ENCODE results near the gene RNU6-9. TPM values are rescaled to one million over a fixed set of nuclear protein-coding genes. Genes with fewer than 3 reads are reported as not detected.
"Not testable (repeated sequence)": the region's sequence is repeated elsewhere in the genome, so short reads cannot be mapped to it uniquely, and the experiment has no call there.

The RNU6-9 gene
- polyA plus RNA-seq, 3 donors from 2014 or later = not detected

- Mint-ChIP-seq H3K4me1 (peaks cover 8 to 25% of the 10 kb centered on the region in 2 donors), H3K4me3 (peak overlapping the region in 2 of 5 donors; percentile 33 to 76), H3K27ac (peak overlapping the region in 1 of 6 donors; percentile 45), H3K27me3 (ENCODE audit: low read depth in 3 of 3) (peaks cover 7 to 12% (median 8%) of the 10 kb centered on the region in 3 donors), H3K9me3 (no peaks in the 10 kb centered on the region), H3K36me3 (peaks cover 0 to 6% (median 0%) of the 10 kb centered on the region in 3 donors)
- no peak for DNase-seq
Measured at GRCh38 chr19:889662-890295, 3.5 kb upstream of the RNU6-9 start.

GRCh38 chr19:890831-891230 is 2.5 kb upstream of the RNU6-9 start:
- peaks cover 8 to 25% of the 10 kb centered on the region in 2 donors for H3K4me1 Mint-ChIP-seq
- H3K4me3 Mint-ChIP-seq = peak overlapping the region in 4 of 5 donors; percentile 59 to 76 (median 66)
- H3K27ac Mint-ChIP-seq = peak overlapping the region in 1 of 6 donors; percentile 68

GRCh38 chr19:891421-892200 is 1.7 kb upstream of the RNU6-9 start:
- Mint-ChIP-seq H3K27ac (peak overlapping the region in 3 of 6 donors; percentile 68 to 86 (median 85)), H3K27me3 (ENCODE audit: low read depth in 3 of 3) (peaks cover 8 to 12% (median 10%) of the 10 kb centered on the region in 3 donors), H3K4me3 (peak overlapping the region in 4 of 5 donors; percentile 59 to 88 (median 84)), H3K4me1 (peaks cover 8 to 25% of the 10 kb centered on the region in 2 donors)
- not testable (repeated sequence) for DNase-seq, H3K36me3 Mint-ChIP-seq, H3K9me3 Mint-ChIP-seq

More at GRCh38 chr19:890831-891230, 2.5 kb upstream of the RNU6-9 start:
- H3K27me3 Mint-ChIP-seq (ENCODE audit: low read depth in 3 of 3) = peaks cover 7 to 12% (median 8%) of the 10 kb centered on the region in 3 donors
- H3K36me3 Mint-ChIP-seq = peaks cover 0 to 6% (median 0%) of the 10 kb centered on the region in 3 donors
- DNase-seq = no peak
- no peaks in the 10 kb centered on the region for H3K9me3 Mint-ChIP-seq

DNA sequence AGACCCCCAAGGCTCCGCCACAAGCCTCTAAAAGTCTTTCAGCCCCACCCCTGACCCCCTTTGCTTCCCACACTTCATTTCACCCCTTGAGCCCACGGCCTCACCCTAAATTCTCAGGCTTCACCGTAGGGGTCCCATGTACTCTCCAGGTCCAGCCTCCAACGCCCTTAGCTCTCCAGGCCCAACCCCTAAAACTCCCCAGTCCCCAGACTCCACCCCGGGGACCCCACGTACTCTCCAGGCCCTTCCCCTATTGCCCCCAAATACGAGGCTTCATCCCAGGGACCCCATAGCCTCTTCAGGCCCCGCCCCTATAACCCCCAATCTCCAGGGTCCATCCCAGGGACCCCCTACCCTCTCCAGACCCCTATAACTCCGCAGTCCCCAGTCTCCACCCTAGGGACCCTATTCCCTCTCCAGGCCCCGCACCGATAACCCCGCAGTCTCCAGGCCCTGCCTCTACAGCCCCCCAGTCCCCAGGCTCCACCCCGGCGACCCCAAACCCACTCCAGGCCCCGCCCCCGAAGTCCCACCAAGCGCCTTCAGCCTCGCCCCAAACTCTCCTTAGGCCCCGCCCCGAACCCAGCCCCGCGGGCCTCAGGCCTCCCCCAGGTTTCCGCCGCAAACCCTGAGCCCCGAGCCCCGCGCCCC is 916 bp upstream of the RNU6-9 start:
- Mint-ChIP-seq H3K27me3 (ENCODE audit: low read depth in 3 of 3) (peaks cover 7 to 12% (median 11%) of the 10 kb centered on the region in 3 donors), H3K9me3 (no peaks in the 10 kb centered on the region), H3K27ac (peak overlapping the region in 5 of 6 donors; percentile 55 to 86 (median 84)), H3K4me3 (peak overlapping the region; percentile 76 to 88 (median 84)), H3K36me3 (peaks cover 0 to 3% (median 0%) of the 10 kb centered on the region in 3 donors), H3K4me1 (peaks cover 8 to 25% of the 10 kb centered on the region in 2 donors)
- no peak for DNase-seq

- H3K27ac Mint-ChIP-seq = peak overlapping the region in 1 of 6 donors; percentile 8
- no peaks in the 10 kb centered on the region for H3K9me3 Mint-ChIP-seq
- H3K4me3 Mint-ChIP-seq = no peak overlapping the region
- H3K4me1 Mint-ChIP-seq = peaks cover 8 to 13% of the 10 kb centered on the region in 2 donors
- H3K36me3 Mint-ChIP-seq = no peaks in the 10 kb centered on the region
- DNase-seq = no peak
- H3K27me3 Mint-ChIP-seq (ENCODE audit: low read depth in 3 of 3) = peaks cover 7 to 14% (median 11%) of the 10 kb centered on the region in 3 donors
Measured at GRCh38 chr19:896434-896833, 3.1 kb downstream of the RNU6-9 start.

DNA sequence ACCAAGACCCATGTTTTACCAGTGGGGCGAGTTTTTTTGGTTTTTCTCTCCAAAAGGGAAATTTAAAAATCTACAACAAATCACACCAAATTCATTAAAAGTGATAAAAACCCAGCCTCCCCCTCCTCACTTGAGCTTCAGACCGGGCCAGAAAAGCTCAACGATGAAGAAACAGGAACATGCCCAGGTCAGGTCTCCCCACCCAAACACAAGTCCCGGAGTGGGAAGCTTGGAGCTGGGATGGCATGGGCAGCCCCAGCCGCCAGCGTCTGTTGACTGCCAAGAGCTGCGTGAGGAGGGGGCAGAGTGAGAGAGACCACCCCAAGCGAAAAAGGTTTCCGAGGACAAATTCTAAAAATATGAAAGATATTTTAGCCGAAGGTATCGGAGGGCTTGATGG is 3.7 kb downstream of the RNU6-9 start:
- H3K4me1 Mint-ChIP-seq = peaks cover 8 to 13% of the 10 kb centered on the region in 2 donors

GRCh38 chr19:897442-898039 is 4.3 kb downstream of the RNU6-9 start:
- H3K9me3 Mint-ChIP-seq = no peaks in the 10 kb centered on the region
- no peak for DNase-seq
- H3K27me3 Mint-ChIP-seq (ENCODE audit: low read depth in 3 of 3) = peaks cover 7 to 14% (median 11%) of the 10 kb centered on the region in 3 donors
- peaks cover 8 to 9% of the 10 kb centered on the region in 2 donors for H3K4me1 Mint-ChIP-seq
- no peak overlapping the region for H3K4me3 Mint-ChIP-seq
- no peaks in the 10 kb centered on the region for H3K36me3 Mint-ChIP-seq
- H3K27ac Mint-ChIP-seq = no peak overlapping the region

More for the DNA sequence above, 3.7 kb downstream of the RNU6-9 start:
- Mint-ChIP-seq H3K4me3 (no peak overlapping the region), H3K9me3 (no peaks in the 10 kb centered on the region), H3K27ac (no peak overlapping the region), H3K27me3 (ENCODE audit: low read depth in 3 of 3) (peaks cover 7 to 14% (median 11%) of the 10 kb centered on the region in 3 donors), H3K36me3 (no peaks in the 10 kb centered on the region)
- no peak for DNase-seq

GRCh38 chr19:898663-899062 is 5.4 kb downstream of the RNU6-9 start:
- peaks cover under 1 to 3% of the 10 kb centered on the region in 2 donors for H3K4me1 Mint-ChIP-seq
- DNase-seq = no peak
- H3K36me3 Mint-ChIP-seq = no peaks in the 10 kb centered on the region
- no peak overlapping the region for H3K27ac Mint-ChIP-seq
- peaks cover 2 to 7% (median 3%) of the 10 kb centered on the region in 3 donors for H3K27me3 Mint-ChIP-seq (ENCODE audit: low read depth in 3 of 3)
- no peaks in the 10 kb centered on the region for H3K9me3 Mint-ChIP-seq
- no peak overlapping the region for H3K4me3 Mint-ChIP-seq

GRCh38 chr19:899336-900042 is 6.2 kb downstream of the RNU6-9 start:
- DNase-seq = no peak
- Mint-ChIP-seq H3K9me3 (no peaks in the 10 kb centered on the region), H3K4me1 (peaks cover 0 to 2% of the 10 kb centered on the region in 2 donors), H3K4me3 (no peak overlapping the region), H3K27ac (no peak overlapping the region), H3K36me3 (no peaks in the 10 kb centered on the region), H3K27me3 (ENCODE audit: low read depth in 3 of 3) (peaks cover 0 to 7% (median 0%) of the 10 kb centered on the region in 3 donors)

GRCh38 chr19:900043-900301 is 6.7 kb downstream of the RNU6-9 start:
- H3K4me1 Mint-ChIP-seq = peaks cover 0 to 2% of the 10 kb centered on the region in 2 donors
- no peak overlapping the region for H3K4me3 Mint-ChIP-seq
- H3K9me3 Mint-ChIP-seq = no peaks in the 10 kb centered on the region
- no peaks in the 10 kb centered on the region for H3K36me3 Mint-ChIP-seq
- peaks cover 0 to 7% (median 0%) of the 10 kb centered on the region in 3 donors for H3K27me3 Mint-ChIP-seq (ENCODE audit: low read depth in 3 of 3)
- H3K27ac Mint-ChIP-seq = no peak overlapping the region
- DNase-seq = no peak

DNA sequence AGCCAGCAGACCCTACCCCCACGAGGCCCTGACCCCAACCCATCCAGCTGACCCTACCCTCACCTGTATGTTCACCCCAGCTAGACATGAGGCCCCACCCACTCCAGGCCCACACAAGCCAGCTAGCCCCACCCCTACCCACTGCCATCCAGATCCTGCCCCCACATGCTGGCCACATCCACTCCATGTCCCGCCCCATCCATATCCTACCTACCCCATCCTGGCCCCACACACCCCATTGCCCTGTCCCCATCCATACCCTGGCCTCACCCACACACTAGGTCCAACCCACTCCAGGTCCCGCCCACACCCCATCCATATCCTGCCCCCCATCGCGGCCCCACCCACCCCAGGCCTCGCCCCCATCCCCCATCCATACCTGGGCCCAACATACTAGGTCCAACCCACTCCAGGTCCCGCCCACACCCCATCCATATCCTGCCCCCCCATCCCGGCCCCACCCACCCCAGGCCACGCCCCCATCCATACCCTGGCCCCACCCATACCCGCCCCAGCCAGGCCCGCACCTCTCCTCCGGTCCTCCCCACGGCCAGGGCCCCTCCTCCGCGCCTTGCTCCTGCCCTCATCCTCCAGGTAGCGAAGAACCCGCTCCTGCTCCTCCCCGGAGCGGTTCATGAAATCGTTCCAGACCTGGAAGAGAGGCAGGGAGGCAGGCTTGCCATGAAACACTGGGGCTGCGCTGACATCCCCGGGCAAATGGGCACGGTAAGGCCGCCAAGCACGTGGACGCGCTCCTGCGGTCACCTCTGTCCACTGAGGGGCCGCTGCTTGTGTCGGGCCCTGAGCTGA is 7.2 kb downstream of the RNU6-9 start:
- DNase-seq = no peak
- Mint-ChIP-seq H3K27me3 (ENCODE audit: low read depth in 3 of 3) (peaks cover 0 to 7% (median 0%) of the 10 kb centered on the region in 3 donors), H3K4me3 (no peak overlapping the region), H3K27ac (no peak overlapping the region), H3K9me3 (no peaks in the 10 kb centered on the region), H3K4me1 (peaks cover 0 to 2% of the 10 kb centered on the region in 2 donors), H3K36me3 (no peaks in the 10 kb centered on the region)

GRCh38 chr19:901216-902092 is 8.2 kb downstream of the RNU6-9 start:
- peaks cover 0 to 2% of the 10 kb centered on the region in 2 donors for H3K4me1 Mint-ChIP-seq
- H3K4me3 Mint-ChIP-seq = no peak overlapping the region
- no peak overlapping the region for H3K27ac Mint-ChIP-seq
- no peak for DNase-seq
- H3K36me3 Mint-ChIP-seq = no peaks in the 10 kb centered on the region
- H3K27me3 Mint-ChIP-seq (ENCODE audit: low read depth in 3 of 3) = peaks cover 0 to 6% (median 0%) of the 10 kb centered on the region in 3 donors
- H3K9me3 Mint-ChIP-seq = no peaks in the 10 kb centered on the region

Data from immature natural killer cell (primary cell).